PFSK-1 (cell line): ENCODE data around the gene LCE3D.

ENCODE experiments used
- POLR2AphosphoS5 ChIP-seq: IDR thresholded peaks from 2 replicates; pipeline ENCODE4 v1.6.1; 2012; ENCODE audit warnings: low read depth, mild to moderate bottlenecking, control low read depth, low read length, moderate library complexity
- REST ChIP-seq, 2 experiments: IDR thresholded peaks; 2 replicates each; pipeline versions ENCODE4 v1.6.1 to v1.8.0; 2011 to 2012; ENCODE audit warnings: low read depth in 2 of 2, low read length in 2 of 2, control low read depth in 1 of 2, inconsistent platforms in 1 of 2, mild to moderate bottlenecking in 1 of 2, moderate library complexity in 1 of 2; ENCODE audit not compliant: insufficient read depth in 1 of 2
- SIN3A ChIP-seq: IDR thresholded peaks from 2 replicates; pipeline ENCODE4 v1.6.1; 2012; ENCODE audit warnings: mild to moderate bottlenecking, low read length, moderate library complexity, borderline replicate concordance; ENCODE audit not compliant: insufficient read depth
- TAF1 ChIP-seq: IDR thresholded peaks from 2 replicates; pipeline ENCODE4 v1.6.1; 2012; ENCODE audit warnings: low read length, control low read depth, borderline replicate concordance; ENCODE audit not compliant: insufficient read depth

- no peak for TF ChIP-seq SIN3A
- no peak for TF ChIP-seq POLR2AphosphoS5
- TF ChIP-seq REST (IDR thresholded peaks at IDR 0.05; ENCODE audit: insufficient read depth in 1 of 2, low read depth in 2 of 2, low read length in 2 of 2) = no peak
- no peak for TF ChIP-seq TAF1
Measured at GRCh38 chr1:152537496-152537895, 42.8 kb downstream of the LCE3D start.
